Activated CD8-positive, alpha-beta T cell treated with anti-CD3 and anti-CD28 coated beads for 36 hours (primary cell): ENCODE results near the gene PRKAG2. TPM values are rescaled to one million over a fixed set of nuclear protein-coding genes. Genes with fewer than 3 reads are reported as not detected.

Experiments
- ATAC-seq: fragments of 200-7000 bp; cut with Tn5 transposase; one replicate; pipeline ENCODE4 v1.10.0; 2021; ENCODE audit warnings: mild to moderate bottlenecking, moderate library complexity
- CTCF ChIA-PET: fragments of 350-600 bp; sonication (Branson Sonifier 250); formaldehyde crosslinking; loops from one replicate; lab custom pipeline; 2021; ENCODE audit warnings: antibody characterized with exemption; lab: Charles Lee
- POLR2A ChIA-PET: fragments of 350-600 bp; sonication (Branson Sonifier 250); formaldehyde crosslinking; loops from one replicate; lab custom pipeline; 2021; ENCODE audit warnings: antibody characterized with exemption; lab: Charles Lee
- DNase-seq: peaks from one replicate; pipeline ENCODE4 v3.0.0-alpha.2; 2020
- H3K27ac Mint-ChIP-seq: one replicate; pipeline ENCODE4 v1.8.0; 2021; ENCODE audit warnings: mild to moderate bottlenecking, mixed read lengths
- H3K27me3 Mint-ChIP-seq: one replicate; pipeline ENCODE4 v1.8.0; 2021; ENCODE audit warnings: mixed read lengths
- H3K36me3 Mint-ChIP-seq: one replicate; pipeline ENCODE4 v1.8.0; 2021; ENCODE audit warnings: low read depth, mixed read lengths
- H3K4me1 Mint-ChIP-seq: one replicate; pipeline ENCODE4 v1.8.0; 2021; ENCODE audit warnings: low read depth, mixed read lengths
- H3K4me3 Mint-ChIP-seq: one replicate; pipeline ENCODE4 v1.8.0; 2021; ENCODE audit warnings: mild to moderate bottlenecking, moderate library complexity, mixed read lengths
- H3K9me3 Mint-ChIP-seq: one replicate; pipeline ENCODE4 v1.8.0; 2021; ENCODE audit warnings: mixed read lengths
- intact Hi-C: fragments of 100-400 bp; cut with micrococcal nuclease; formaldehyde crosslinking; loops from one replicate; pipeline ENCODE4 v1.10.0; 2022
- total RNA-seq, 2 experiments: library from RNA; stranded (reverse); gene quantifications; one replicate each; pipeline ENCODE4 v1.2.3, GENCODE V29; 2021
- TF ChIP-seq, protein P1 (sequence below): fragments of 200-600 bp; IDR thresholded peaks from one replicate; pipeline ENCODE4 v1.8.0; 2022; ENCODE audit warnings: antibody characterized with exemption, mild to moderate bottlenecking

Gene PRKAG2
- total RNA-seq, 2 experiments from 2014 or later, result 17.0 to 19.2 TPM

DNA sequence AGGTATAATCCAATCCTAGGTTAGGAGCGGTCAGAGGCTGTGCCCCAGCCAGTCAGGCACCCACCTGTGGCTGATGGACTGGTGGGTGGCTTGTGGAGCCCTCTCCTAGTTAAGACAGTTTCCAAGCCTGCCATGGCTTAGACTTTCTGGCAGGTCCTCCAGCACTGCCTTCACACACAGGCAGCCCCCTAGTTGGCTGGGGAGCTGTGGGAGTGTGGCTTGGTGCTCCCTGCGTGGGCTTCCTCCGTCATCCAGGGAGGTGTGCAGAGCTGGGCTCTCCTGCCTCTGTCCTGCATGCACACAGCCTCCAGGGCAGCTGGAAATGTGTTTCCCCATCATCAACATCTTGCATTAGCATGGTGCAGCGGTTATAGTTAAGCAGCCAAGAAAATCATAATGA is 273.0 kb downstream of the PRKAG2 start:
- intact Hi-C loops, result no loop called here
- Mint-ChIP-seq H3K27me3 (no peaks in the 10 kb centered on the region), H3K36me3 (peaks cover 1% of the 10 kb centered on the region), H3K9me3 (no peaks in the 10 kb centered on the region), H3K4me3 (no peak overlapping the region), H3K27ac (no peak overlapping the region), H3K4me1 (peaks cover 18% of the 10 kb centered on the region)
- no peak for ATAC-seq
- TF ChIP-seq, protein P1, sequence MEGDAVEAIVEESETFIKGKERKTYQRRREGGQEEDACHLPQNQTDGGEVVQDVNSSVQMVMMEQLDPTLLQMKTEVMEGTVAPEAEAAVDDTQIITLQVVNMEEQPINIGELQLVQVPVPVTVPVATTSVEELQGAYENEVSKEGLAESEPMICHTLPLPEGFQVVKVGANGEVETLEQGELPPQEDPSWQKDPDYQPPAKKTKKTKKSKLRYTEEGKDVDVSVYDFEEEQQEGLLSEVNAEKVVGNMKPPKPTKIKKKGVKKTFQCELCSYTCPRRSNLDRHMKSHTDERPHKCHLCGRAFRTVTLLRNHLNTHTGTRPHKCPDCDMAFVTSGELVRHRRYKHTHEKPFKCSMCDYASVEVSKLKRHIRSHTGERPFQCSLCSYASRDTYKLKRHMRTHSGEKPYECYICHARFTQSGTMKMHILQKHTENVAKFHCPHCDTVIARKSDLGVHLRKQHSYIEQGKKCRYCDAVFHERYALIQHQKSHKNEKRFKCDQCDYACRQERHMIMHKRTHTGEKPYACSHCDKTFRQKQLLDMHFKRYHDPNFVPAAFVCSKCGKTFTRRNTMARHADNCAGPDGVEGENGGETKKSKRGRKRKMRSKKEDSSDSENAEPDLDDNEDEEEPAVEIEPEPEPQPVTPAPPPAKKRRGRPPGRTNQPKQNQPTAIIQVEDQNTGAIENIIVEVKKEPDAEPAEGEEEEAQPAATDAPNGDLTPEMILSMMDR, result no peak
- POLR2A ChIA-PET, result no interaction called here
- CTCF ChIA-PET, result no interaction called here
- no peak for DNase-seq

DNA sequence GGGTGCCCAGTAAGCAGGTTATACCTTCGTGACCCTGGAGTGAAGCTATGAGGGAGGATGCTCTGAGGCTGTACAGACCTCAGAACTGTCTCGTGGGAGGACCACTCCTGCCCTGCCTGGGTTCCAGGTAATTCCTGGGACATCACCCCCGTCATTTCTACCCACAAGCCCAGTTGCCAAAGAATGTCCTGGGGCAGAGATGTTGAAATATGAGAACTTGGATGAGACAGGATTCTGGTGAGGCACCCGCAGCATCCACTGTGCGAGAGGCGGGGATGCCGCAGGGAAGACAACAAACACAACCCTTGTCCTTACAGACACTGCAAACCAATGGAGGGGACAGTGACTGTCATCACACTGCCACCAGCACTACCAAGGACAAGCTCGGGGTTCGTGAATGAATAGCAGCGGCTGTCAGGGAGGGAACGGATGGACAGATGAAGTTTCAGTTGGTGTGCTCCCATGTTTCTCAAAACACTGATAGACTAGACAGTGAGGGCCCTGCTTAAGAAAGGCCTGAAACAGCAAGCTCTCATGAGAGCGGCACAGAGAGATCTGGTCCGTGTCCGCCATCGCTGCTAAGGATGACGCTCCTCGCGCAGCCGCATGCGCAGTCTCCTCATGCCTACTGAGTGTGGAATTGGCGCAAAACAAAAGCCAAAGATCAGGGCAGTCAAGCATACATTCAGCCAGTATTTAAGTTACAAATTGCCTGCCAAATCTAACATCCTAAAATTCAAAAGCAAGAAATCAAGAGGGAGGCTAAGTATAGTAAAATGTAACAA is 275.2 kb downstream of the PRKAG2 start:
- Mint-ChIP-seq H3K27me3 (no peaks in the 10 kb centered on the region), H3K27ac (no peak overlapping the region), H3K4me1 (peaks cover 15% of the 10 kb centered on the region), H3K4me3 (no peak overlapping the region), H3K9me3 (no peaks in the 10 kb centered on the region), H3K36me3 (peaks cover 1% of the 10 kb centered on the region)
- POLR2A ChIA-PET, result no interaction called here
- intact Hi-C loops, result no loop called here
- no peak for DNase-seq
- no peak for ATAC-seq
- CTCF ChIA-PET, result interaction anchor here (1.1 kb wide), 1 partner anchor 23 kb away, joined by 4 read pairs; no protein-coding TSS in a partner anchor
- TF ChIP-seq, protein P1, result no peak

DNA sequence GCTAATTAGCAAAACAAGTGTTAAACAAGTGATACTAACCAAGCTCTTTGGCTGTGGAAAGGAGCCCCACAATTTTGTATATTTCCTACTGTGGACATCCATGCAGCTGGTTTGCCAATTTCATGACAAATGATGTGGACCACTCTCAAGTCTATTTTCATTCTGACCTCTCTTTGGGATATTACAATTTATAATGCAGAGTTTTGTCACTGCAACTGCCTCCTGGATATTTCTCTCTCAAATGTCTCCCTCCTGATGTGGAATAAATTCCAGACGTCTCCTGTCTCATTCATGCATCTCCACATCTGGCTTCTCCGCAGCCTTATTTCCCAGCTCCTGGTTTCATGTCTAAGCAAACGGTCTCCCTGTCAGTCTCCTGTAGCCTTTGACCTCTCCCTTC is 276.6 kb downstream of the PRKAG2 start:
- peaks cover 1% of the 10 kb centered on the region for H3K36me3 Mint-ChIP-seq

DNA sequence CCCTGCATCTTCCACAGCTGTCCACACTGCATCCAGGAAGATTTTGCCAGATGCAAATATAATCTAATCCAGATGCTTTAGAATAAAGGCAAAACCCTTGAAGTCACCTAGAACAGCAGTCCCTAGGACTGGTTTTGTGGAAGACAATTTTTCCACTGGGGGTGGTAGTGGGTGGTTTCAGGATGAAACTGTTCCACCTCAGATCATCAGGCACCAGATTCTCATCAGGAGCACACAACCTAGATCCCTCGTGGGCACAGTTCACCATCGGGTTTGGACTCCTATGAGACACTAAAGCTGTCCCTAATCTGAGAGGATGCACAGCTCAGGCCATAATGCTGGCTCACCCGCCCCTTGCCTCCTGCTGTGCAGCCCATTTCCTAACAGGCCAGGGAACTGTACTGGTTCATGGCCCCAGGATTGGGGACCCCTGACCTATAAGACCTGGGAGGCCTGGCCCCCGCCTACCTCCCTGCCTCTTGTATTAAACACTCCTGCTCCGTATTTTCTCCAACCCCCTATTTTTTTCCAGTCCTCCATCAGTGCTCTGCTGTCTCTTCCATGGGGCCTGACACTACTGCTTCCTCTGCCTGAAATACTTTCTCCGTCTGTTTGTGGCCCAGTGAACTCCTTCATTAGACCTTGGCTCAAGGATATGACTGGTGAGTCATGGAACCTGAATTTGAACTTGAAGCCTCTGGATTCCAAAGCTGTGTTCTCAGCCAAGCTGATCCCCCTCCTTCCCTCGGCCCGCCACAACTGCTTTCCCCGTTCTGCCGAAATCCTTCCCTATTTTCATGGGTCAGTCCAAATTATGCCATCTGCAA is 277.3 kb downstream of the PRKAG2 start:
- H3K27me3 Mint-ChIP-seq, result no peaks in the 10 kb centered on the region
- peaks cover 1% of the 10 kb centered on the region for H3K36me3 Mint-ChIP-seq
- CTCF ChIA-PET, result interaction anchor here (1.2 kb wide), 1 partner anchor 17 kb away, joined by 4 read pairs; no protein-coding TSS in a partner anchor
- DNase-seq (no peak), ATAC-seq (no peak)
- intact Hi-C loops, result no loop called here
- TF ChIP-seq, protein P1, result no peak
- no peak overlapping the region for H3K27ac Mint-ChIP-seq
- H3K4me1 Mint-ChIP-seq, result peaks cover 15% of the 10 kb centered on the region
- POLR2A ChIA-PET, result no interaction called here
- no peak overlapping the region for H3K4me3 Mint-ChIP-seq
- no peaks in the 10 kb centered on the region for H3K9me3 Mint-ChIP-seq

More for the DNA sequence above, 276.6 kb downstream of the PRKAG2 start:
- DNase-seq, result no peak
- Mint-ChIP-seq H3K9me3 (no peaks in the 10 kb centered on the region), H3K27me3 (no peaks in the 10 kb centered on the region), H3K27ac (no peak overlapping the region), H3K4me1 (peaks cover 15% of the 10 kb centered on the region), H3K4me3 (no peak overlapping the region)
- POLR2A ChIA-PET, result no interaction called here
- TF ChIP-seq, protein P1, result no peak
- no peak for ATAC-seq
- intact Hi-C loops, result no loop called here
- CTCF ChIA-PET, result interaction anchor here (1.2 kb wide), 1 partner anchor 18 kb away, joined by 4 read pairs; no protein-coding TSS in a partner anchor
